Thyroid gland (tissue), 4 donors: ENCODE measurements around the gene LFNG. TPM values are rescaled to one million over a fixed set of nuclear protein-coding genes. Genes with fewer than 3 reads are reported as not detected.

Experiments
- DNase-seq, 2 donors: peaks; one replicate each; pipeline ENCODE4 v3.0.0-alpha.2; 2019
- H3K27ac ChIP-seq, 3 donors: fragments of 200-600 bp; sonication (generic); 1 replicate in 2 of 3; 2 replicates in 1 of 3; pipeline ENCODE4 v1.5.1; 2016 to 2019; ENCODE audit warnings: mild to moderate bottlenecking in 1 of 3, moderate library complexity in 1 of 3
- H3K27me3 ChIP-seq: fragments of 200-600 bp; sonication (generic); one replicate; pipeline ENCODE4 v1.5.1; 2019
- H3K36me3 ChIP-seq, 2 donors: fragments of 200-600 bp; sonication (generic); one replicate each; pipeline ENCODE4 v1.5.1; 2016 to 2019
- H3K4me1 ChIP-seq, 2 donors: fragments of 200-600 bp; sonication (generic); one replicate each; pipeline ENCODE4 v1.5.1; 2017 to 2019
- H3K4me3 ChIP-seq, 3 donors: fragments of 200-600 bp; sonication (generic); replicated peaks in 1 of 3; 1 replicate in 2 of 3; 2 replicates in 1 of 3; pipeline ENCODE4 v1.5.1; 2016; ENCODE audit warnings: mild to moderate bottlenecking in 1 of 3
- H3K9me3 ChIP-seq: fragments of 200-600 bp; sonication (generic); one replicate; pipeline ENCODE4 v1.5.1; 2017
- POLR2A ChIP-seq, 2 donors: fragments of 450-650 bp; IDR thresholded peaks; one replicate each; pipeline ENCODE4 v1.6.1; 2017; ENCODE audit warnings: antibody characterized with exemption in 2 of 2, mild to moderate bottlenecking in 2 of 2, moderate library complexity in 1 of 2
- WGBS, 2 donors: methylation state at CpG; one replicate each; pipeline ENCODE4 v1.1.5; 2017; 5-methylcytosine and 5-hydroxymethylcytosine counted together
- intact Hi-C: fragments of 100-400 bp; cut with DNase I; formaldehyde crosslinking; loops from one replicate; pipeline ENCODE4 v1.15.1; 2023
- total RNA-seq, 4 donors: library from RNA; depleted of rRNA; stranded (reverse); fragments of >200 nt; gene quantifications; one replicate each; pipeline ENCODE4 v1.2.3, GENCODE V29; 2016
- TF ChIP-seq, protein P1 (sequence below), 6 experiments: fragments of 200-600 bp in 3 of 6; fragments of 450-650 bp in 3 of 6; sonication (generic) in 3 of 6; IDR thresholded peaks; one replicate each; pipeline ENCODE4 v1.5.1; 2016 to 2019; ENCODE audit warnings: antibody characterized with exemption in 6 of 6, mild to moderate bottlenecking in 2 of 6, inconsistent platforms in 1 of 6, moderate library complexity in 1 of 6

The LFNG gene
- total RNA-seq, 4 donors from 2014 or later = 3.8 to 6.1 (median 4.8) TPM

DNA sequence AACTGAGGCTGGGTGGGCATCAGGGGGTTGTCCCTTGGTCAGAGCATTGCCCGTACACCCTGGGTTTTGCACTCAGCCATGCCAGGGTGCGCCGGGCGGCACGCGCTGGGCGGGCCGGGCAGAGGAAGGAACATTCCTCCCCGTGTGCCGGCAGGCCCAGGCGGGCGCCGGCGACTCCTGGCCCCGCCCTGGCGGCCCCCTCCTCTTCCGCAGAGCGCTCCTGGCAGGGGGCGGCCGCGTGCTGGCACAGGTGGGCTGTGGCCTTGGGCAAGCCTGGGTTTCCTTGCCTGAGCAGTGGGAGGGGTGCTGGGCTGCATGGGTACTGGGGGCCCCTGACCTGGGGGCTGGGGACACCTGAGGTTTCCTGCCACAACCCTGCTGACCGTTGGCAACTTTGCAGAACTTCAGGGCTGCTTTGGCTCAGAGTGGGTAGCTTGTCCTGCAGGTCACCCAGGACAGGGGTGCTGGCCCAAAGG, 3.9 kb downstream of the LFNG start:
- Histone ChIP-seq H3K27me3 (peaks cover 7% of the 10 kb centered on the region), H3K4me3 (no peak overlapping the region)
- WGBS, 2 donors = 25 to 28% methylated on average over 7 to 20 of the region's 22 CpGs

DNA sequence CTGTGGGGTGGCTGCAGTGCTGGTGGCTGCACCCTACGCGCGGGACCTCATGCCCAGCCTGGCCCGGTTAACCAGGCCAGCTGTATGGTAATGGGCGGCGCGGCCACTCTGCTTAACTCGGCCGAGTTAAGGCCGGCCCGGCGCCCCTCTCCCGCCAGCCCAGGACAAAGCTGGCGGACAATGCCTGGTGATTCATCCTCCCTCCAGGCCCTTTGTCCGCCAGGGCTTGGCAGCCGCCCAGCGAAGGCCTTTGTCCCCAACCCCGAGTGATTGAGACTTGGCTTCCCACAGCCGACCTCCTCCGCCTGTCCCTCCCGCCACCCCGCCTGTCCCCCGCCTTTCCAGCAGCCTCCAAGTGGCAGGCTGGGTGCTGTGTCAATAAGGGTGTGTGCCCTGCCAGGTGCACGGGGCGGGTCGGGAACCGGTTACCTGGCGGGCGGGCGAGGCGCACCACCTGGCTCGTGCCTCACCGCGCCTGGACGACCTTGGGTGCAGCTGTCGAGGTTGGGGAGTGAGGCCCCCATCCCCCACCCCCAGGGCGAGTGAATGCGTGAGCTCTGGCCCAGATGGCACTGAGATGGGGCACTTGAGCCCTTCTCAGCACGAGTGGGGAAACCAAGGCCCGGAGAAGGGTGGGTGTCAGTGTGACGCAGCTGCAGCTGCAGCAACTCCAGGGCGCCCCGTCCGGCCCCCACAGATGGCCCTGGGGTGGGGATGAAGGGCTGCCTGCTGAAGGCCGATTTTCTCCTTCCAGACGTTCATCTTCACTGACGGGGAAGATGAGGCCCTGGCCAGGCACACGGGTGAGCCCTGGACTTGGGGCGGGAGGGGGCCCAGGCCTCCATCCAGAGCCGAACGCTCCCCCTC, 4.6 kb downstream of the LFNG start:
- Histone ChIP-seq H3K36me3 (no peaks in the 10 kb centered on the region), H3K4me1 (peaks cover 28 to 61% of the 10 kb centered on the region in 2 donors), H3K9me3 (no peaks in the 10 kb centered on the region), H3K27me3 (peaks cover 7% of the 10 kb centered on the region), H3K4me3 (no peak overlapping the region), H3K27ac (peak overlapping the region in 2 of 3 donors; percentile 19 to 36)
- DNase-seq = peak; percentile 50 to 62
- TF ChIP-seq, protein P1, sequence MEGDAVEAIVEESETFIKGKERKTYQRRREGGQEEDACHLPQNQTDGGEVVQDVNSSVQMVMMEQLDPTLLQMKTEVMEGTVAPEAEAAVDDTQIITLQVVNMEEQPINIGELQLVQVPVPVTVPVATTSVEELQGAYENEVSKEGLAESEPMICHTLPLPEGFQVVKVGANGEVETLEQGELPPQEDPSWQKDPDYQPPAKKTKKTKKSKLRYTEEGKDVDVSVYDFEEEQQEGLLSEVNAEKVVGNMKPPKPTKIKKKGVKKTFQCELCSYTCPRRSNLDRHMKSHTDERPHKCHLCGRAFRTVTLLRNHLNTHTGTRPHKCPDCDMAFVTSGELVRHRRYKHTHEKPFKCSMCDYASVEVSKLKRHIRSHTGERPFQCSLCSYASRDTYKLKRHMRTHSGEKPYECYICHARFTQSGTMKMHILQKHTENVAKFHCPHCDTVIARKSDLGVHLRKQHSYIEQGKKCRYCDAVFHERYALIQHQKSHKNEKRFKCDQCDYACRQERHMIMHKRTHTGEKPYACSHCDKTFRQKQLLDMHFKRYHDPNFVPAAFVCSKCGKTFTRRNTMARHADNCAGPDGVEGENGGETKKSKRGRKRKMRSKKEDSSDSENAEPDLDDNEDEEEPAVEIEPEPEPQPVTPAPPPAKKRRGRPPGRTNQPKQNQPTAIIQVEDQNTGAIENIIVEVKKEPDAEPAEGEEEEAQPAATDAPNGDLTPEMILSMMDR (IDR thresholded peaks at IDR 0.05) = no peak
- no peak for TF ChIP-seq POLR2A (IDR thresholded peaks at IDR 0.05)
- WGBS, 2 donors = 37 to 43% methylated on average over 18 to 34 of the region's 51 CpGs
- intact Hi-C loops = no loop called here

More for the DNA sequence above, 3.9 kb downstream of the LFNG start:
- H3K36me3 ChIP-seq = no peaks in the 10 kb centered on the region
- H3K27ac ChIP-seq = peak overlapping the region in 2 of 3 donors; percentile 19 to 36
- peaks cover 35 to 61% of the 10 kb centered on the region in 2 donors for H3K4me1 ChIP-seq
- DNase-seq = no peak
- TF ChIP-seq POLR2A (IDR thresholded peaks at IDR 0.05) = no peak
- TF ChIP-seq, protein P1 (IDR thresholded peaks at IDR 0.05) = no peak
- intact Hi-C loops = no loop called here
- H3K9me3 ChIP-seq = no peaks in the 10 kb centered on the region

DNA sequence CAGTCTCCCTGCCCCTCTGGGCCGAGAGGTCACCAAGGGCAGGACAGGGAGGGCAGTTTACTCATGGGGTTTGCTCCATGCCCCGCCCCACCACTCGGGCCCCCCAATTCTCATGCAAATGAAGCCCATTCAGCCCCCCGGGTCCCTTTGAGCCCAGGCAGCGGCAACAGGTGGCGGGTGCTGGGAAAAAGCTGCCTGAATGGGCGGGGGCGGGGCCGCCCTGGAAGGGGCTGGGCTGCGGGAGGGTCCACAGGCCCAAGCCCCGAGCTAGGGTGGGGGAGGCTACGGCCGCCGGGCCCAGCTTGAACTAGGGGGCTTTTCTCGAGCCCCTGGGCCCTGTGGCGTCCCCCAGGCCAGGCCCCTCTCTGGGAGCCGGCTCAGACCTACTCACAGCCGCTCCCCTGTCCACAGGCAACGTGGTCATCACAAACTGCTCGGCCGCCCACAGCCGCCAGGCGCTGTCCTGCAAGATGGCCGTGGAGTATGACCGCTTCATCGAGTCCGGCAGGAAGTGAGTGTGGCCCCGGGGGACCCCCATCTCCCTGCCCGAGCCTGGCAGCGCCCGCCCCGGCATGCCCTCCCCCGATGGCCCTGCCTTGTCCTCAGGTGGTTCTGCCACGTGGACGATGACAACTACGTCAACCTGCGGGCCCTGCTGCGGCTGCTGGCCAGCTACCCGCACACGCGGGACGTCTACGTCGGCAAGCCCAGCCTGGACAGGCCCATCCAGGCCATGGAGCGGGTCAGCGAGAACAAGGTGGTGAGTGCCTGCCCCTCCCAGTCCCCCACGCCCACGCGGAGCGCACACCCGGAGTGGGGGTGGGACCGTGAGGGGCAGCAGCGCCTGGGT, 5.5 kb downstream of the LFNG start:
- intact Hi-C loops = no loop called here
- 83% methylated on average over 20 to 32 of the region's 53 CpGs for WGBS, 2 donors
- TF ChIP-seq, protein P1 (IDR thresholded peaks at IDR 0.05) = no peak
- no peak for TF ChIP-seq POLR2A (IDR thresholded peaks at IDR 0.05)
- DNase-seq = no peak
- no peak overlapping the region for H3K27ac ChIP-seq
- no peaks in the 10 kb centered on the region for H3K36me3 ChIP-seq
- H3K27me3 ChIP-seq = peaks cover 7% of the 10 kb centered on the region
- no peak overlapping the region for H3K4me3 ChIP-seq
- H3K4me1 ChIP-seq = peaks cover 28 to 67% of the 10 kb centered on the region in 2 donors
- no peaks in the 10 kb centered on the region for H3K9me3 ChIP-seq

DNA sequence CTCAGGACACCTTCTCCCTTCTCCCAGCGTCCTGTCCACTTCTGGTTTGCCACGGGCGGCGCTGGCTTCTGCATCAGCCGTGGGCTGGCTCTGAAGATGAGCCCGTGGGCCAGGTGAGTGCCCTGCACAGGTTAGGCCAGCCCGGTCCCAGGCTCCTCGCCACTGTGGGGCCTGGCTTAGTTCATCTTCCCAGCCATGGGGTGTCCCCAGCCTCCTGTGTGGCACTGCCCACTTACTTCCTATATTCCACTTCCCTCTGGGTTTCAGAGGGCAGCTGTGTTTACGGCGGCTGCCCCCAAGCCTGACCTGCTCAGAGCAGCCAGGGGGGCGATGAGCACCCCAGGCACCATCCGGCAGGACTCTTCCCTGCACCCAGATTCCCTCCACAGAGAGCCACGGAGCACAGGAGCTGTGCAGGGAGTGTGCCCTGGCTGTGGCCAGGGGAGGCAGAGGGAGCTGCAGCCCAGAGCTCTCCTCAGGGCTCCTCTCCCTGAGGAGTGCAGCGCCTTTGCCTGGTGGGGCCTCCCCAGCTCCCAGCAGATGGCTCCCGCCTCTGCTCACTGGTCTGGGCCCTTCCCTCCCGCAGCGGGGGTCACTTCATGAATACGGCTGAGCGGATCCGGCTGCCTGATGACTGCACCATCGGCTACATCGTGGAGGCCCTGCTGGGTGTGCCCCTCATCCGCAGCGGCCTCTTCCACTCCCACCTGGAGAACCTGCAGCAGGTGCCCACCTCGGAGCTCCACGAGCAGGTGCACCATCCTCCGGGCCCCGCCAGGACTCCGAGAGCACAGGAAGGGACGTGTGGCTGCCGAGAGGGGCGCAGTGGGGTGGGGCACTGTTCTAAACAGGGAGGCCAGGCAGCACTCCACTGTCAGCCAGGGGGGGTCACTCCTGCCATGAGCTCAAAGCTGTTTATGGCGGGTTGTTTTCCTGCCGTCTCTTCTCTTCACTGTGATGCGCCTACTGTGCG, 6.4 kb downstream of the LFNG start:
- Histone ChIP-seq H3K9me3 (no peaks in the 10 kb centered on the region), H3K4me3 (no peak overlapping the region), H3K36me3 (no peaks in the 10 kb centered on the region), H3K27ac (no peak overlapping the region), H3K27me3 (peaks cover 2% of the 10 kb centered on the region), H3K4me1 (peaks cover 24 to 69% of the 10 kb centered on the region in 2 donors)
- intact Hi-C loops = no loop called here
- no peak for TF ChIP-seq POLR2A (IDR thresholded peaks at IDR 0.05)
- TF ChIP-seq, protein P1 (IDR thresholded peaks at IDR 0.05) = no peak
- DNase-seq = no peak
- 81 to 82% methylated on average over 17 to 18 of the region's 36 CpGs for WGBS, 2 donors
